Stomach (tissue), 4 donors: ENCODE measurements around the gene SLC25A13.

Experiments used
- CTCF ChIP-seq, 7 experiments: fragments of 450-650 bp in 4 of 7; fragments of 200-600 bp in 3 of 7; sonication (generic) in 3 of 7; IDR thresholded peaks; one replicate each; pipeline ENCODE4 v1.5.1; 2016 to 2019; ENCODE audit warnings: antibody characterized with exemption in 7 of 7, control low read depth in 2 of 7, mild to moderate bottlenecking in 1 of 7
- POLR2A ChIP-seq, 4 donors: fragments of 450-650 bp; IDR thresholded peaks; one replicate each; pipeline ENCODE4 v1.6.1; 2016; ENCODE audit warnings: antibody characterized with exemption in 4 of 4, control low read depth in 2 of 4, mild to moderate bottlenecking in 1 of 4, moderate library complexity in 1 of 4

GRCh38 chr7:96287132-96287531 lies 34.8 kb downstream of the SLC25A13 start:
- no peak for TF ChIP-seq POLR2A (IDR thresholded peaks at IDR 0.05)
- TF ChIP-seq CTCF (IDR thresholded peaks at IDR 0.05) = no peak
